HepG2 (cell line): ENCODE results near the gene ESRRG. TPM values are rescaled to one million over a fixed set of nuclear protein-coding genes. Genes with fewer than 3 reads are reported as not detected.

Source experiments
- ATAC-seq: fragments of 200-7000 bp; cut with Tn5 transposase; 3 replicates; pipeline ENCODE4 v1.9.1; 2020; ENCODE audit warnings: mild to moderate bottlenecking, moderate library complexity
- BruUV-seq: library from RNA; stranded (reverse); fragments of 400-500 nt; replicated peaks from 2 replicates; lab custom pipeline; 2021; lab: Mats Ljungman, UMichigan
- CTCF ChIA-PET: fragments of 300-600 bp; formaldehyde crosslinking; extraction: SDS; loops from one replicate; lab custom pipeline; 2021; ENCODE audit warnings: low total read pairs, inconsistent platforms, low intra/inter-chr PET ratio; lab: Yijun Ruan, JAX
- POLR2A ChIA-PET: fragments of 350-600 bp; sonication (Branson Sonifier 250); formaldehyde crosslinking; loops from one replicate; lab custom pipeline; 2020; ENCODE audit warnings: antibody characterized with exemption, inconsistent platforms; lab: Yijun Ruan, JAX
- DNase-seq: peaks from one replicate; pipeline ENCODE4 v3.0.0-alpha.2; 2015; ENCODE audit warnings: low spot score
- FAIRE-seq: peaks from 3 replicates; lab custom pipeline; 2011; peaks lifted over from hg19 to GRCh38; lab: Jason Lieb, UNC
- H2AFZ ChIP-seq: one replicate; pipeline ENCODE4 v1.6.1; 2011; ENCODE audit warnings: low read length, inconsistent platforms
- H3K27ac ChIP-seq: fragments of 300-600 bp; 3 replicates; pipeline ENCODE4 v1.8.0; 2011; ENCODE audit warnings: mixed run types, mild to moderate bottlenecking, mixed read lengths, low read length, inconsistent platforms; ENCODE audit not compliant: insufficient read depth; ENCODE audit errors: extremely low read length
- H3K27me3 ChIP-seq, 2 experiments: fragments of 200-600 bp in 1 of 2; 2 replicates in 1 of 2; 3 replicates in 1 of 2; pipeline versions ENCODE4 v1.6.0 to v1.8.0; 2011; ENCODE audit warnings: low read length in 2 of 2, mild to moderate bottlenecking in 2 of 2, moderate library complexity in 2 of 2, inconsistent platforms in 1 of 2; ENCODE audit not compliant: insufficient read depth in 2 of 2, control insufficient read depth in 1 of 2
- H3K36me3 ChIP-seq, 2 experiments: fragments of 200-600 bp in 1 of 2; replicated peaks in 1 of 2; 2 replicates in 1 of 2; 3 replicates in 1 of 2; pipeline versions ENCODE4 v1.5.1 to v1.8.0; 2011; ENCODE audit warnings: low read length in 2 of 2, inconsistent platforms in 1 of 2; ENCODE audit not compliant: insufficient read depth in 2 of 2, control insufficient read depth in 1 of 2
- H3K4me1 ChIP-seq: 2 replicates; pipeline ENCODE4 v1.5.1; 2012; ENCODE audit warnings: low read length, inconsistent platforms; ENCODE audit not compliant: insufficient read depth
- H3K4me2 ChIP-seq: 2 replicates; pipeline ENCODE4 v1.6.0; 2011; ENCODE audit warnings: low read depth, low read length, inconsistent platforms
- H3K4me3 ChIP-seq, 3 experiments: fragments of 200-600 bp in 1 of 3; sonication (generic), shearing (Covaris generic) in 1 of 3; replicated peaks in 1 of 3; 2 replicates each; pipeline ENCODE4 v1.5.1; 2011 to 2016; ENCODE audit warnings: low read length in 3 of 3, inconsistent platforms in 2 of 3, low read depth in 2 of 3, mild to moderate bottlenecking in 2 of 3, control low read depth in 1 of 3, mixed read lengths in 1 of 3; ENCODE audit not compliant: insufficient read depth in 1 of 3
- H3K79me2 ChIP-seq: one replicate; pipeline ENCODE4 v1.6.1; 2011; ENCODE audit warnings: low read length, inconsistent platforms; ENCODE audit not compliant: insufficient read depth
- H3K9ac ChIP-seq: 2 replicates; pipeline ENCODE4 v1.6.0; 2011; ENCODE audit warnings: mild to moderate bottlenecking, low read depth, low read length, inconsistent platforms; ENCODE audit not compliant: insufficient read depth
- H3K9me3 ChIP-seq: 2 replicates; pipeline ENCODE4 v1.5.1; 2012; ENCODE audit warnings: mild to moderate bottlenecking, low read length
- H4K20me1 ChIP-seq: 2 replicates; pipeline ENCODE4 v1.6.0; 2011; ENCODE audit warnings: inconsistent platforms, mild to moderate bottlenecking, low read length, moderate library complexity; ENCODE audit not compliant: insufficient read depth
- FOXA3 ChIP-seq: IDR thresholded peaks from 2 replicates; pipeline ENCODE4 v1.6.1; 2016; ENCODE audit warnings: missing genetic modification reagents, missing compliant biosample characterization
- IKZF1 ChIP-seq: fragments of 450-650 bp; IDR thresholded peaks from 2 replicates; pipeline ENCODE4 v1.7.1; 2016
- KAT8 ChIP-seq: IDR thresholded peaks from 2 replicates; pipeline ENCODE4 v1.6.1; 2016; ENCODE audit warnings: missing genetic modification reagents, missing compliant biosample characterization
- KDM6A ChIP-seq: IDR thresholded peaks from 2 replicates; pipeline ENCODE4 v1.6.1; 2016; ENCODE audit warnings: low read depth
- MBNL3 ChIP-seq: fragments of 250-450 bp; sonication (Bioruptor Pico); conservative IDR thresholded peaks from 2 replicates; pipeline ENCODE4 v1.8.0; 2022; ENCODE audit warnings: mild to moderate bottlenecking, inconsistent platforms
- MED1 ChIP-seq: sonication (generic); formaldehyde crosslinking; IDR thresholded peaks from 2 replicates; pipeline ENCODE4 v1.4.0; 2020; ENCODE audit warnings: missing genetic modification reagents
- MED13 ChIP-seq: sonication (generic); formaldehyde crosslinking; IDR thresholded peaks from 2 replicates; pipeline ENCODE4 v1.5.0; 2020; ENCODE audit warnings: missing genetic modification reagents
- MIER2 ChIP-seq: IDR thresholded peaks from 2 replicates; pipeline ENCODE4 v1.6.1; 2016; ENCODE audit warnings: missing biosample characterization, missing genetic modification reagents
- MZF1 ChIP-seq: sonication (generic); formaldehyde crosslinking; IDR thresholded peaks from 2 replicates; pipeline ENCODE4 v1.8.1; 2023; ENCODE audit warnings: mild to moderate bottlenecking, missing genetic modification reagents, borderline replicate concordance
- NFIB ChIP-seq: sonication (generic); formaldehyde crosslinking; IDR thresholded peaks from 2 replicates; pipeline ENCODE4 v1.9.0; 2021; ENCODE audit warnings: missing genetic modification reagents, mild to moderate bottlenecking, borderline replicate concordance
- YY1 ChIP-seq: IDR thresholded peaks from 2 replicates; pipeline ENCODE4 v1.6.1; 2011; ENCODE audit warnings: low read length, low read depth, moderate library complexity, mild to moderate bottlenecking; ENCODE audit not compliant: insufficient read depth, insufficient replicate concordance
- ZFP37 ChIP-seq: sonication (generic); formaldehyde crosslinking; IDR thresholded peaks from 2 replicates; pipeline ENCODE4 v1.4.0; 2020; ENCODE audit warnings: missing genetic modification reagents, borderline replicate concordance
- ZNF136 ChIP-seq: sonication (generic); formaldehyde crosslinking; IDR thresholded peaks from 2 replicates; pipeline ENCODE4 v1.8.1; 2022; ENCODE audit warnings: low read depth, mild to moderate bottlenecking, moderate library complexity, missing genetic modification reagents
- ZNF143 ChIP-seq: sonication (generic); formaldehyde crosslinking; IDR thresholded peaks from 2 replicates; pipeline ENCODE4 v1.4.0; 2020; ENCODE audit warnings: missing genetic modification reagents
- ZNF256 ChIP-seq: sonication (generic); formaldehyde crosslinking; conservative IDR thresholded peaks from 2 replicates; pipeline ENCODE4 v1.4.0; 2020; ENCODE audit warnings: missing genetic modification reagents
- ZNF383 ChIP-seq: sonication (generic); formaldehyde crosslinking; IDR thresholded peaks from 2 replicates; pipeline ENCODE4 v1.4.0; 2020; ENCODE audit warnings: missing genetic modification reagents, mild to moderate bottlenecking, borderline replicate concordance
- ZNF552 ChIP-seq: sonication (generic); formaldehyde crosslinking; IDR thresholded peaks from 2 replicates; pipeline ENCODE4 v1.9.0; 2022; ENCODE audit warnings: missing genetic modification reagents, mild to moderate bottlenecking, borderline replicate concordance
- ZNF644 ChIP-seq: IDR thresholded peaks from 2 replicates; pipeline ENCODE4 v1.6.1; 2016; ENCODE audit warnings: low read depth
- ZNF761 ChIP-seq: sonication (generic); formaldehyde crosslinking; conservative IDR thresholded peaks from 2 replicates; pipeline ENCODE4 v1.4.0; 2020; ENCODE audit warnings: mild to moderate bottlenecking, missing genetic modification reagents
- WGBS: methylation state at CpG from one replicate; pipeline ENCODE4 v1.1.6; 2017; ENCODE audit warnings: low lambda C conversion rate; 5-methylcytosine and 5-hydroxymethylcytosine counted together
- in situ Hi-C: cut with HindIII; loops from 2 replicates; pipeline ENCODE4 v1.10.0; 2017; ENCODE audit warnings: low pct_unique_long_range_greater_than_20kb; ENCODE audit not compliant: extremely low pct_ligation_motif_present
- intact Hi-C: fragments of 100-400 bp; cut with micrococcal nuclease; formaldehyde crosslinking; loops from one replicate; pipeline ENCODE4 v1.10.0; 2022; ENCODE audit not compliant: unreplicated experiment
- polyA plus RNA-seq, 8 experiments: library from polyadenylated mRNA; depleted of rRNA in 3 of 8; stranded (reverse) in 7 of 8; unstranded in 1 of 8; fragments of >200 nt; fragmentation: Illumina TruSeq in 4 of 8; extraction: Trizol in 4 of 8; gene quantifications; 2 replicates each; pipeline versions ENCODE4 v1.2.1 to v1.2.3, GENCODE V29; 2011 to 2016; ENCODE audit warnings: low read depth in 4 of 8, missing spikeins in 1 of 8, mixed read lengths in 1 of 8; ENCODE audit not compliant: insufficient read depth in 1 of 8
- total RNA-seq, 5 experiments: library from RNA; depleted of rRNA; stranded (reverse); fragments of >200 nt; fragmentation: Illumina TruSeq; extraction: Trizol; gene quantifications; 2 replicates each; pipeline ENCODE4 v1.2.3, GENCODE V29; 2016; ENCODE audit warnings: low read depth in 1 of 5

Gene ESRRG
- total and polyA plus RNA-seq, 2 of the 13 experiments (the other 11 are each of a cell fraction or from before 2014, with no cell fraction given) = not detected

- TF ChIP-seq ZNF383 (CRISPR knock-in tag) = no peak
- TF ChIP-seq FOXA3 (CRISPR knock-in tag) = no peak
- TF ChIP-seq MZF1 (CRISPR knock-in tag) = no peak
These were observed 32.6 kb downstream of the ESRRG start (continued) for GRCh38 chr1:216690603-216691002.

GRCh38 chr1:216688127-216688657 lies 35.0 kb downstream of the ESRRG start:
- no peak overlapping the region for H3K4me3 ChIP-seq
- H3K9me3 ChIP-seq = no peaks in the 10 kb centered on the region
- H3K27ac ChIP-seq = no peak overlapping the region
- no peak overlapping the region for H3K4me2 ChIP-seq
- ChIA-PET POLR2A (no interaction called here), CTCF (no interaction called here)
- no peaks in the 10 kb centered on the region for H3K36me3 ChIP-seq
- no peaks in the 10 kb centered on the region for H3K27me3 ChIP-seq
- FAIRE-seq = no peak
- BruUV-seq = no TSS peak
- H2AFZ ChIP-seq = no peak overlapping the region
- no peaks in the 10 kb centered on the region for H3K4me1 ChIP-seq
- H4K20me1 ChIP-seq = no peaks in the 10 kb centered on the region
- DNase-seq = no peak
- in situ Hi-C loops (no loop called here), intact Hi-C loops (no loop called here)
- no peak overlapping the region for H3K9ac ChIP-seq
- no peak for ATAC-seq
- TF ChIP-seq ZFP37 = no peak
- H3K79me2 ChIP-seq = no peaks in the 10 kb centered on the region
- WGBS = 15% methylated on average over 8 of the region's 8 CpGs

- Histone ChIP-seq H3K79me2 (no peaks in the 10 kb centered on the region), H3K4me1 (no peaks in the 10 kb centered on the region), H3K27ac (no peak overlapping the region), H4K20me1 (no peaks in the 10 kb centered on the region), H3K36me3 (no peaks in the 10 kb centered on the region), H3K4me2 (no peak overlapping the region), H3K9ac (no peak overlapping the region), H3K27me3 (no peaks in the 10 kb centered on the region), H3K9me3 (no peaks in the 10 kb centered on the region), H2AFZ (no peak overlapping the region), H3K4me3 (no peak overlapping the region)
- DNase-seq = no peak
- no peak for FAIRE-seq
- 3% methylated on average over 14 of the region's 14 CpGs for WGBS
- no TSS peak for BruUV-seq
- TF ChIP-seq KDM6A = no peak
- TF ChIP-seq MED13 (CRISPR knock-in tag) = no peak
- TF ChIP-seq ZNF552 (CRISPR knock-in tag) = no peak
- TF ChIP-seq ZNF761 (CRISPR knock-in tag) = no peak
- TF ChIP-seq IKZF1 = no peak
- TF ChIP-seq ZNF136 = no peak
- TF ChIP-seq KAT8 = no peak
- TF ChIP-seq NFIB = no peak
- no peak for TF ChIP-seq MBNL3 (CRISPR knock-in tag)
- no peak for TF ChIP-seq YY1
- TF ChIP-seq ZNF644 (CRISPR knock-in tag) = no peak
- no peak for TF ChIP-seq MIER2
- TF ChIP-seq MED1 (CRISPR knock-in tag) = no peak
- no peak for TF ChIP-seq ZNF143 (CRISPR knock-in tag)
- TF ChIP-seq ZNF256 (CRISPR knock-in tag) = no peak
- ATAC-seq = no peak
- in situ Hi-C loops = no loop called here
- ChIA-PET POLR2A (no interaction called here), CTCF (no interaction called here)
- intact Hi-C loops = no loop called here
These were observed 36.1 kb downstream of the ESRRG start for GRCh38 chr1:216686860-216687766.
